BE2C (cell line): ENCODE measurements around the gene CCDC88C.

Source experiments
- DNase-seq: peaks from one replicate; pipeline ENCODE4 v3.0.0-alpha.2; 2020
- H3K27me3 ChIP-seq: fragments of 250-450 bp; sonication (Bioruptor Pico); 2 replicates; pipeline ENCODE4 v1.5.1; 2020; ENCODE audit warnings: mild to moderate bottlenecking
- H3K36me3 ChIP-seq: fragments of 250-450 bp; sonication (Bioruptor Pico); 2 replicates; pipeline ENCODE4 v1.5.1; 2020; ENCODE audit warnings: mild to moderate bottlenecking
- H3K4me1 ChIP-seq: fragments of 250-450 bp; sonication (Bioruptor Pico); 2 replicates; pipeline ENCODE4 v1.5.1; 2020
- H3K4me3 ChIP-seq: 2 replicates; pipeline ENCODE4 v1.5.1; 2011; ENCODE audit warnings: low read depth, low read length
- H3K9me3 ChIP-seq: fragments of 250-450 bp; sonication (Bioruptor Pico); 2 replicates; pipeline ENCODE4 v1.5.1; 2020
- TF ChIP-seq, protein P1 (sequence below): IDR thresholded peaks from 2 replicates; pipeline ENCODE4 v1.5.1; 2012; ENCODE audit warnings: mild to moderate bottlenecking, low read depth, low read length

CCDC88C gene

DNA sequence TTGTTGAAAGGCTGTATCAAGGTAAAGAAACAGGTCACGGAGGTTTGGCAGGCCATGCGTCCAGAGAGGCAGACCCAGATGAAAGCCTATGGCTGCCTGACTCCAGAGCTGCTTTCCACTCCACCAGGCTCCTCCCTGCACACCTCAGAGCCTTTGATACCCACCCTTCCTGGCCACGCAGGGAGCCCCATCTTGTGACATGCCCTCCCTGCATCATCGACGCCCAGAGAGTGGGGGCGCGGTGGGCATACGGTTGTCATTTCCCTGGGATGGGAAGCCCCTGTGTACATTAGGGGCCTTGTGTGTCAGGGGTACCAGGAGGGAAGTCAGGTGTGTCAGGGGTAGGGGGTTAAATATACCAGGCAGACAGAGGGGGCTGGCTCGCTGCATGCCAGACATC lies 142.8 kb downstream of the CCDC88C start:
- H3K36me3 ChIP-seq = no peaks in the 10 kb centered on the region
- H3K4me3 ChIP-seq = no peak overlapping the region
- no peaks in the 10 kb centered on the region for H3K4me1 ChIP-seq
- TF ChIP-seq, protein P1, sequence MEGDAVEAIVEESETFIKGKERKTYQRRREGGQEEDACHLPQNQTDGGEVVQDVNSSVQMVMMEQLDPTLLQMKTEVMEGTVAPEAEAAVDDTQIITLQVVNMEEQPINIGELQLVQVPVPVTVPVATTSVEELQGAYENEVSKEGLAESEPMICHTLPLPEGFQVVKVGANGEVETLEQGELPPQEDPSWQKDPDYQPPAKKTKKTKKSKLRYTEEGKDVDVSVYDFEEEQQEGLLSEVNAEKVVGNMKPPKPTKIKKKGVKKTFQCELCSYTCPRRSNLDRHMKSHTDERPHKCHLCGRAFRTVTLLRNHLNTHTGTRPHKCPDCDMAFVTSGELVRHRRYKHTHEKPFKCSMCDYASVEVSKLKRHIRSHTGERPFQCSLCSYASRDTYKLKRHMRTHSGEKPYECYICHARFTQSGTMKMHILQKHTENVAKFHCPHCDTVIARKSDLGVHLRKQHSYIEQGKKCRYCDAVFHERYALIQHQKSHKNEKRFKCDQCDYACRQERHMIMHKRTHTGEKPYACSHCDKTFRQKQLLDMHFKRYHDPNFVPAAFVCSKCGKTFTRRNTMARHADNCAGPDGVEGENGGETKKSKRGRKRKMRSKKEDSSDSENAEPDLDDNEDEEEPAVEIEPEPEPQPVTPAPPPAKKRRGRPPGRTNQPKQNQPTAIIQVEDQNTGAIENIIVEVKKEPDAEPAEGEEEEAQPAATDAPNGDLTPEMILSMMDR = no peak
- H3K27me3 ChIP-seq = no peaks in the 10 kb centered on the region
- H3K9me3 ChIP-seq = no peaks in the 10 kb centered on the region
- no peak for DNase-seq

DNA sequence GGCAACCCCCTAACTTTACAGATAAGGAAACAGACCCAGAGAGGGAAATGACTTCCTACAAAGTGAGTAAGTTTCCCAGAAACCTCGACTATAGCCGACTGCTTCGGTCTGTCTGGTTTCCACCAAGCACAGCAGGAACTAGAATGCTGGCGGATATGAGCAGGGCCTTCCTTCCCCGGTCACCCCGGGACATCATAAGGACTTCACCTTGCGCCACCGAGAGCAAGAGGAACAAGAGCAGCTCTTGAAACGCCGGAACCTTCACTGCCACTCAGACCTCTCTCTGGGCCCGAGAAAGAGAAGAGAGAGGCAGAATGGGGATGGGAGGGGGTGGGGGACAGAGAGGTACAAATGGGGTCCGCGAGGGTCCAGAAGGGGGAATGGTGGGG lies 143.7 kb downstream of the CCDC88C start:
- no peaks in the 10 kb centered on the region for H3K36me3 ChIP-seq
- no peaks in the 10 kb centered on the region for H3K9me3 ChIP-seq
- no peaks in the 10 kb centered on the region for H3K4me1 ChIP-seq
- DNase-seq = no peak
- no peaks in the 10 kb centered on the region for H3K27me3 ChIP-seq
- H3K4me3 ChIP-seq = no peak overlapping the region
- TF ChIP-seq, protein P1 = no peak

DNA sequence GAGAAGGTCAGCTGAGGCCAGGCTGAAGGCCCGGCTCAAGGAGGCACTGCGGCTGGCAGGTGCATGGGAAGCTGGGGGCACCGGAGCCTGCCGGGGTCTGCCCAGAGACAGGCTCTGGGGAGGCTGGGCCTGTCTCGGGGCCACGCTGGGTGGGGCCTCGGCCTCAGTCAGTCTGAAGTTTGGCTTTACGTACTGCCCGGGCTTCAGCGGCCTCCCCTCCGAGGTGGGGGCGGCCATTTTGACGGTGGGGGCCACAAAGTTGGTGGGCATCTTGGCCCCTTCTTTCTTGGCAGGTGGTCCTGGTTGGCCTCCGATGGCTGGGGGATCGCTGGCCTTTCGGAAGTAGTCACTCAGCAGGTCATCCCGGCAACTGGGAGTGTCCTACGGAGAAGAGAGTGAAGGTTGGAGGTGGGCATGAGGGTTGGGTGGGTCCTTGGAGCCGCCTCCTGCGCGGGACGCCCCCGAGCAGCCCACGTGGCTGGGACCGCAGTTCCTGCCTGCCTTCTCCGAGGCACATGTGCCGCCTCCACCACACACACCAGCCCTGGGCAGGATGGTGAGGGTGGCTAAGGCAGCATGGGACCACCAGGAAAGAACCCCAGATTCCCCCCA lies 144.2 kb downstream of the CCDC88C start:
- H3K27me3 ChIP-seq = no peaks in the 10 kb centered on the region
- no peaks in the 10 kb centered on the region for H3K4me1 ChIP-seq
- H3K9me3 ChIP-seq = no peaks in the 10 kb centered on the region
- DNase-seq = no peak
- no peak overlapping the region for H3K4me3 ChIP-seq
- no peaks in the 10 kb centered on the region for H3K36me3 ChIP-seq
- TF ChIP-seq, protein P1 = no peak

DNA sequence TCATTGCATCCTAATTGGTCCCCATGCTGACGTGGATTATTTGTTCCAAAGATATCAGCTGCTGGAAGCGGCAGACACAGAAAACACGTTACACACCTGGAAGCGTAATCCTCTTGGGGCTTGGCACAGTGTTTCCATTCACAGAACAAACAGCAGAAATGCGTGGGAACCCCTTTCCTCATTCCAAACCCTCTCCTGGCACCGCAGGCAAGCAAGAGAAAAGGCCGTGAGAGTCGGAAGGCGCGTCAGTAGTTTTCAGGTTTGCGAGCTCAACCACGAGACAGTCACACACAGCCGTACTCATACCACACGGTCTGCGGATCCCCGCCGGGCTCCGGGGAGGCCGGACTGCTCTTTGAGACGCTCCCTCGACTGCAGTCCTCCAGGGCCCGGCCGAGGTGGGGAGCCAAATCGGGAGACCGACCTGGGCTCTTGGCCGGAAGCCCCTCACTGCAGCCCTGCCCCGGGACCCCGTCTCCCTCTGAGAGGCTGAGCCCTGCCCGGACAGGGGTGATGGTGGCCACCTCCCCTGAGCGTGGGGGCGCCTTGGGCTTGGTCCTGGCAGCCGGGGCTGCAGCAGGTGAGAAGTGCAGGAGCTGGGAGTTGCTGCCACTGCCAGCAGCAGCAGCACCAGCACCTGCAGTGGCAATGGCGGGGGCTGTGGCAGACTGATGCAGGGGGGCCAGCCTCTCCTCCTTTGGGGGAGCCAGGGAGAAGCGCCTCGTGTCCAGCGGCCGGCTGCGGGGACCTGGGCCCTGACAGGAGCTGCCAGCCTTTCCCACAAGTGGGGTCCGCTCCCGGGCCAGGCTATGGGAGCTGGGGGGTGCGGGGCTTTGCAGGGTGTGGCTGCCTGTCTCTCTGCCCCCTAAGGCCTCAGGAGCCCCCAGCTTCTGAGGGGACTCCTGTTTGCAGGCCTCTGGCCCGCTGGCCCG lies 145.0 kb downstream of the CCDC88C start:
- H3K36me3 ChIP-seq = no peaks in the 10 kb centered on the region
- TF ChIP-seq, protein P1 = no peak
- H3K4me1 ChIP-seq = no peaks in the 10 kb centered on the region
- no peaks in the 10 kb centered on the region for H3K27me3 ChIP-seq
- H3K9me3 ChIP-seq = no peaks in the 10 kb centered on the region
- DNase-seq = no peak
- H3K4me3 ChIP-seq = no peak overlapping the region

DNA sequence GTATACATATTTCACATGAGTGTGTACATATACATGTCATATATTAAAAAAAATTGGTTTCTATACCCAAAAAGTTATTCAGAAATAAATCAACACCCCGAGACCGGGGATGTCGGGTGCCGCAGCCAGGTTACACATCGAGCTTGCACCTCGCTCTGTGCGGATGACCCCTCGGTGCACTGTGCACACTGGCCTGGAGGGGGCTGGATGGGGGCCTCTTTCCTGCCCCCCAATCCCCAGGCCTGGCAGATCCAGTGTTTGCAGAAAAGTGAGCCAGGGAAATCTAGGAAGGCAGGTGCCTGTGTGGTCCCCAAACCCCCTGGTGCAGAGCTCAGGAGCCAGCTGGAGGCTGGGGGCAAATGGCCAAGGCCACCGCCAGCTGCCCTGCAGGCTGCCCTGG lies 146.0 kb downstream of the CCDC88C start:
- DNase-seq = no peak
- no peaks in the 10 kb centered on the region for H3K4me1 ChIP-seq
- no peaks in the 10 kb centered on the region for H3K36me3 ChIP-seq
- H3K27me3 ChIP-seq = no peaks in the 10 kb centered on the region
- H3K9me3 ChIP-seq = no peaks in the 10 kb centered on the region
- H3K4me3 ChIP-seq = no peak overlapping the region
- TF ChIP-seq, protein P1 = no peak

DNA sequence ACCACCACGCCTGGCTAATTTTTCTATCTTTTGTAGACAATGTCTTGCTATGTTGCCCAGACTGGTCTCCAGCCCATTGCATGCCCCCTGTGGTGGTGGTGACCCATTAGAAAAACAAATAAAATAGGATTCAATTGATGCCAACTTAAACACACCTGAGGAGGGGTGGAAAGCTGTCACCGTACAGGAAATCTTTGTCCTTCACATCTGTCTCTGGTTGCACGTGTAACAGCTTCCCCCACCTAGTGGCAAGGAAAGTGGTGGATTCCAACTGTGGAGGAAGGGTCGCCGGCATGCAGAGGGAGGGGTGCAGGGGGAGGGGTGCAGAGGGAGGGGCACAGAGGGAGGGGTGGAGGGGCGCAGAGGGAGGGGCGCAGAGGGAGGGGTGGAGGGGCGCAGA lies 147.0 kb downstream of the CCDC88C start:
- H3K36me3 ChIP-seq = no peaks in the 10 kb centered on the region
- H3K27me3 ChIP-seq = no peaks in the 10 kb centered on the region
- H3K4me3 ChIP-seq = no peak overlapping the region
- H3K4me1 ChIP-seq = no peaks in the 10 kb centered on the region
- H3K9me3 ChIP-seq = no peaks in the 10 kb centered on the region
- no peak for DNase-seq
- TF ChIP-seq, protein P1 = no peak; the same call in 1 of the 2 replicates
